GM12891 (cell line): ENCODE measurements around the gene DNER.

Experiments used
- PAX5 ChIP-seq: IDR thresholded peaks from 2 replicates; pipeline ENCODE4 v1.6.1; 2011; ENCODE audit warnings: low read length, moderate library complexity, mild to moderate bottlenecking; ENCODE audit not compliant: insufficient read depth, severe bottlenecking
- POLR2A ChIP-seq: IDR thresholded peaks from 2 replicates; pipeline ENCODE4 v1.6.1; 2011; ENCODE audit warnings: low read depth, low read length, control low read depth
- POLR2AphosphoS5 ChIP-seq: IDR thresholded peaks from 2 replicates; pipeline ENCODE4 v1.6.1; 2011; ENCODE audit warnings: low read depth, low read length, control low read depth
- POU2F2 ChIP-seq: IDR thresholded peaks from 2 replicates; pipeline ENCODE4 v1.6.1; 2011; ENCODE audit warnings: low read depth, mild to moderate bottlenecking, control low read depth, low read length, moderate library complexity
- SPI1 ChIP-seq: IDR thresholded peaks from 2 replicates; pipeline ENCODE4 v1.6.1; 2011; ENCODE audit warnings: low read depth, low read length, control low read depth
- TAF1 ChIP-seq: IDR thresholded peaks from 2 replicates; pipeline ENCODE4 v1.6.1; 2011; ENCODE audit warnings: low read depth, low read length, control low read depth

DNA sequence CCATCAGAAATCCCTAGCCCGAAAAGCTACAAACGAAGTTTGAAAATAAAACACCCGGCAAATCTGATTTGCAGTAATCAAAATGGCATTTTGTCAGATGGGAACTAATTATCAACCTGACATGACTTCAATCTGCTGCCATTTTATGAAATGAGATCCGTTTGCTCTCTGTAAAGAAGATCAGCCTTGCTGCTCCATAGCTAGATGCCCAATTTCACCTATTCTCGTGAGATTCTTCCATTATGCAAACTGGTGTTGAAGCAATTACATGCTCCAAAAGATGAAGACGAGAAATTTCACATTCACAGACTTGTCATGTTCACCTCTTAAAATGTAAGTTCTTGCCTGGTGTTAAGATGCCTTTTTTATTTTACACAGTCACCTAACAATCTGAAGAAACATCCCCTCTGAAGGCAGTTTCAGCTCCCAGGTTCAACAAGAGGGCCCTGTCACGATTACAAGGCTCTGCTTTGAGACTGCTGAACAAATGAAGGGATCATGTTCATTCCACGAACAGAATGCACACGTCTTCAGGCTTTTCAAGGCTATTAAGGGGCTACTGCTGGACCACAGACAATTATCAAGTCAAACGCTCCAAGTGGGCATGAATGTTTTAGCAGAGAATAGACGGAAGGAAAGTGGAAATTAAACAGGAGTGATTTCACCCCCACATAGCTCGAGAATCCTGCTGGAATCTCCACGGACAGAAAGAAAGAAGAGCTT is 270.6 kb downstream of the DNER start:
- TF ChIP-seq POLR2A, result no peak
- TF ChIP-seq POLR2AphosphoS5, result no peak
- no peak for TF ChIP-seq SPI1
- no peak for TF ChIP-seq TAF1
- TF ChIP-seq POU2F2, result no peak
- TF ChIP-seq PAX5, result no peak
